Thyroid gland (tissue), 4 donors: Measurements from ENCODE around the gene TDRD9. TPM values are rescaled to one million over a fixed set of nuclear protein-coding genes. Genes with fewer than 3 reads are reported as not detected.

ENCODE experiments used
- DNase-seq, 2 donors: peaks; one replicate each; pipeline ENCODE4 v3.0.0-alpha.2; 2019
- H3K27ac ChIP-seq, 3 donors: fragments of 200-600 bp; sonication (generic); 1 replicate in 2 of 3; 2 replicates in 1 of 3; pipeline ENCODE4 v1.5.1; 2016 to 2019; ENCODE audit warnings: mild to moderate bottlenecking in 1 of 3, moderate library complexity in 1 of 3
- H3K27me3 ChIP-seq: fragments of 200-600 bp; sonication (generic); one replicate; pipeline ENCODE4 v1.5.1; 2019
- H3K36me3 ChIP-seq, 2 donors: fragments of 200-600 bp; sonication (generic); one replicate each; pipeline ENCODE4 v1.5.1; 2016 to 2019
- H3K4me1 ChIP-seq, 2 donors: fragments of 200-600 bp; sonication (generic); one replicate each; pipeline ENCODE4 v1.5.1; 2017 to 2019
- H3K4me3 ChIP-seq, 3 donors: fragments of 200-600 bp; sonication (generic); replicated peaks in 1 of 3; 1 replicate in 2 of 3; 2 replicates in 1 of 3; pipeline ENCODE4 v1.5.1; 2016; ENCODE audit warnings: mild to moderate bottlenecking in 1 of 3
- H3K9me3 ChIP-seq: fragments of 200-600 bp; sonication (generic); one replicate; pipeline ENCODE4 v1.5.1; 2017
- CTCF ChIP-seq, 6 experiments: fragments of 200-600 bp in 3 of 6; fragments of 450-650 bp in 3 of 6; sonication (generic) in 3 of 6; IDR thresholded peaks; one replicate each; pipeline ENCODE4 v1.5.1; 2016 to 2019; ENCODE audit warnings: antibody characterized with exemption in 6 of 6, mild to moderate bottlenecking in 2 of 6, inconsistent platforms in 1 of 6, moderate library complexity in 1 of 6
- POLR2A ChIP-seq, 2 donors: fragments of 450-650 bp; IDR thresholded peaks; one replicate each; pipeline ENCODE4 v1.6.1; 2017; ENCODE audit warnings: antibody characterized with exemption in 2 of 2, mild to moderate bottlenecking in 2 of 2, moderate library complexity in 1 of 2
- WGBS, 2 donors: methylation state at CpG; one replicate each; pipeline ENCODE4 v1.1.5; 2017; 5-methylcytosine and 5-hydroxymethylcytosine counted together
- intact Hi-C: fragments of 100-400 bp; cut with DNase I; formaldehyde crosslinking; loops from one replicate; pipeline ENCODE4 v1.15.1; 2023
- total RNA-seq, 4 donors: library from RNA; depleted of rRNA; stranded (reverse); fragments of >200 nt; gene quantifications; one replicate each; pipeline ENCODE4 v1.2.3, GENCODE V29; 2016

Gene TDRD9
- total RNA-seq, 4 donors from 2014 or later: 27.4 to 85.1 (median 50.0) TPM

DNA sequence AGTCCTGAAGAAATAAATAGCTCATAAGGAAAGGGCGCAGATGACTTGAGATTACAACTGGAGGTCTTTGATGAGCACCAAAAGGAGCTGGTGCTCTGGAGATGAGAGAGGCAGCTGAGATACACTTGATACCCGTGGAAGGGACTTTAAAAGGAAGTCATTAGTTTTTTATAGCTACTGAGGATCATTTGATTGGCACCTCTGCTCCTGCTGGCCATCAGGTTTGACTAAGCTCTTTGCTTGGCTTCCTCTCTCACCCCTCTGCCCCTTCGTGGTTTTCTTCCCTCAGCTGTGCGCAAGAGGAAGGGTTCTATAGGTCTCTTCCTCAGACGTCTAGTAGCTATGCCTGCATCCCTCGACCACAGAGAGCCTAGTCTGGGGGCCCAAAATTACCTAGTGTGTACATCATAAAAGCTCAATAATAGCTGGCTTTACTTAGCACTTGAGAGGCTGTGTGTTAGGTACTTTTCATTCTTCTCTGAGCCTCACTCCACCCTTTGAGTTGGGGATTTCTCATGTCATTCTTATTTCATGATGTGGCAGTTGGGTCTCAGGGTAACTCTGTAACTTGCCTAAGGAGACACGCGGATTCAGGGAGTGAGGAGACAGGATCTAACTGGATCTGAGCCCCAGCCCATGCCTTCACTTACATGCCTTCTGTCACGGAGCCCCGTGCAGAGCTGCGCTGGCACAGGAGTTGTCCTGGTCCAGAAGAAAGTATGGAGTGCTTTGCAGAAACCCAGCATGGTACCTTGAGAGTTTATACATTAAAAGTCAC lies 88.8 kb downstream of the TDRD9 start:
- Histone ChIP-seq H3K9me3 (no peaks in the 10 kb centered on the region), H3K27me3 (no peaks in the 10 kb centered on the region), H3K27ac (peak overlapping the region; percentile 47 to 65 (median 60)), H3K4me3 (no peak overlapping the region), H3K36me3 (no peaks in the 10 kb centered on the region), H3K4me1 (peaks cover 37 to 44% of the 10 kb centered on the region in 2 donors)
- WGBS, 2 donors: 74 to 78% methylated on average over 11 of the region's 11 CpGs
- intact Hi-C loops: no loop called here
- no peak for TF ChIP-seq POLR2A (IDR thresholded peaks at IDR 0.05)
- TF ChIP-seq CTCF (IDR thresholded peaks at IDR 0.05): no peak
- DNase-seq: no peak

DNA sequence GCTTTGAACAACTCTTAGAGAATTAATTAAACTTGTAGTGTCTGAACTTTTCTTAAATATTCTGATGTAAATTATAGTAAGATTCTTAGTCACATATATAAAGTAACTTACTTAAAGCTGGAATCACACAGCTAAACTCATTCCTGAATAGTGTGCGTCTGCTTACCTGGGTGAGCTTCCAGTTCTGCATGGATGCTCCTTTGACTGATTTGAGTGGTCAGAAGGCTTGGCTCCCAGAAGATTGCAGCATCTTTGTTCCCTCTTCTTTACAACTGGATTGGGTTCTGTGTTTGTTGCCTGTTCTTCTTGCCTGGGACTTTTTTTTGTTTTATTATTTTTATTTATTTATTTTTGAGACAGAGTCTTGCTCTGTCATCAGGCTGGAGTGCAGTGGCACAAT lies 90.8 kb downstream of the TDRD9 start:
- no peaks in the 10 kb centered on the region for H3K27me3 ChIP-seq
- 43 to 52% methylated on average over 1 of the region's 1 CpG for WGBS, 2 donors
- DNase-seq: peak; percentile 50 to 52
- H3K27ac ChIP-seq: peak overlapping the region in 2 of 3 donors; percentile 29 to 45
- H3K9me3 ChIP-seq: no peaks in the 10 kb centered on the region
- H3K4me1 ChIP-seq: peaks cover 38 to 43% of the 10 kb centered on the region in 2 donors
- TF ChIP-seq POLR2A (IDR thresholded peaks at IDR 0.05): no peak
- TF ChIP-seq CTCF (IDR thresholded peaks at IDR 0.05): no peak
- intact Hi-C loops: no loop called here
- no peak overlapping the region for H3K4me3 ChIP-seq
- H3K36me3 ChIP-seq: no peaks in the 10 kb centered on the region

DNA sequence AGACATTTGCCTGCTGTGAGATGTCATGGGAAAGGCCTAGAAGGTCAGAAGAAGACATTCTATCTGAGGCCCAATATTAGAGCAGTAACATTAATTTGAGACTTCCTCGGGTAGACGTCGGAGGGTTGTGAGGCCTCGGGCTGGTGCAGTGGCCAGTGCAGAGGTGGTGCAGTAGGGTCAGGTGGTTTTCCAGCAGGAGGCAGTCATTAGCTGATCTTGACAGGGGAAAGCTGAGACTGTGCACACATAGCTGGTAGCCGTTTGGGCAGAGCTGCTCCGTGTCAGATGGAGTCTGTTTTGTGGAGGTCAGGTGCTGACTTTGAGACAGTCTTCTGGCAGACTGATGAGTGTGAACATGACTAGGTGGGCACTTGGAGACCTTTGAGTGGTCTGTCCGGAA lies 91.5 kb downstream of the TDRD9 start:
- Histone ChIP-seq H3K27ac (peak overlapping the region; percentile 23 to 45 (median 29)), H3K27me3 (no peaks in the 10 kb centered on the region), H3K36me3 (no peaks in the 10 kb centered on the region), H3K9me3 (no peaks in the 10 kb centered on the region), H3K4me3 (no peak overlapping the region), H3K4me1 (peaks cover 38 to 45% of the 10 kb centered on the region in 2 donors)
- intact Hi-C loops: no loop called here
- TF ChIP-seq POLR2A (IDR thresholded peaks at IDR 0.05): no peak
- TF ChIP-seq CTCF (IDR thresholded peaks at IDR 0.05): no peak
- WGBS, 2 donors: 73 to 92% methylated on average over 7 of the region's 7 CpGs
- DNase-seq: no peak

GRCh38 chr14:104020471-104020870 lies 92.2 kb downstream of the TDRD9 start:
- Histone ChIP-seq H3K27me3 (no peaks in the 10 kb centered on the region), H3K4me3 (no peak overlapping the region), H3K36me3 (no peaks in the 10 kb centered on the region), H3K9me3 (no peaks in the 10 kb centered on the region), H3K4me1 (peaks cover 43 to 46% of the 10 kb centered on the region in 2 donors), H3K27ac (peak overlapping the region in 1 of 3 donors; percentile 45)
- DNase-seq: peak; percentile 75
- intact Hi-C loops: no loop called here
- WGBS, 2 donors: 76 to 77% methylated on average over 9 of the region's 9 CpGs
- TF ChIP-seq CTCF (IDR thresholded peaks at IDR 0.05) (no peak), POLR2A (IDR thresholded peaks at IDR 0.05) (no peak)

GRCh38 chr14:104023325-104024055 lies 95.2 kb downstream of the TDRD9 start:
- no peak overlapping the region for H3K4me3 ChIP-seq
- intact Hi-C loops: no loop called here
- peak overlapping the region; percentile 39 to 55 (median 46) for H3K27ac ChIP-seq
- H3K27me3 ChIP-seq: no peaks in the 10 kb centered on the region
- 57% methylated on average over 2 of the region's 2 CpGs for WGBS, 2 donors
- TF ChIP-seq POLR2A (IDR thresholded peaks at IDR 0.05) (no peak), CTCF (IDR thresholded peaks at IDR 0.05) (no peak)
- no peaks in the 10 kb centered on the region for H3K36me3 ChIP-seq
- peaks cover 43% of the 10 kb centered on the region in 2 donors for H3K4me1 ChIP-seq
- H3K9me3 ChIP-seq: no peaks in the 10 kb centered on the region
- DNase-seq: no peak
